Glomerular endothelial cell (primary cell): ENCODE measurements around the gene B4GALNT1. TPM values are rescaled to one million over a fixed set of nuclear protein-coding genes. Genes with fewer than 3 reads are reported as not detected.
"Not testable (repeated sequence)": the region's sequence is repeated elsewhere in the genome, so short reads cannot be mapped to it uniquely, and the experiment has no call there.

ENCODE experiments used
- DNase-seq: peaks from one replicate; pipeline ENCODE4 v3.0.0-alpha.2; 2011; ENCODE audit warnings: low read depth, low spot score; ENCODE audit errors: extremely low read depth
- total RNA-seq: library from RNA; depleted of rRNA; stranded (reverse); fragments of >200 nt; gene quantifications from 2 replicates; pipeline ENCODE4 v1.2.3, GENCODE V29; 2015

The B4GALNT1 gene
- total RNA-seq, 1 donor from 2014 or later, result 1.1 TPM

DNA sequence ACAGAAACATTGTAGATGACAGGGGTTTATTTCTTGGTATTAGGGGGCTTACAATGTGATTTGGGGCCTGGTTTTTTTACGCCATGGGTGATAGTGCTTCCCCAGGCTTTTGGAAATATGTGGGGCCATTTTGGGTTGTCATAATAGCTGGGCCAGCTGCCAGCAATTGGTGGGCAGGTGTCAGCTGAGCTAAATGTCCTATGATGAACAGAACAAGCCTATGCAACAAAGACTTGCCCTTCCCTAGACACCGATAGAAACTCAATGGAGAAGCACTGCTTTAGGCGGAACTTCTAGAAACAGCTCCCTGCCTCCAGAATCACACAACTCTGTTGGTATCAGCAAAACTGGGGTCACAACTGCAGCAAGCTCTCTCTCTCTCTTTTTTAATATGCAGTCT, 5.1 kb upstream of the B4GALNT1 start:
- DNase-seq, result no peak

DNA sequence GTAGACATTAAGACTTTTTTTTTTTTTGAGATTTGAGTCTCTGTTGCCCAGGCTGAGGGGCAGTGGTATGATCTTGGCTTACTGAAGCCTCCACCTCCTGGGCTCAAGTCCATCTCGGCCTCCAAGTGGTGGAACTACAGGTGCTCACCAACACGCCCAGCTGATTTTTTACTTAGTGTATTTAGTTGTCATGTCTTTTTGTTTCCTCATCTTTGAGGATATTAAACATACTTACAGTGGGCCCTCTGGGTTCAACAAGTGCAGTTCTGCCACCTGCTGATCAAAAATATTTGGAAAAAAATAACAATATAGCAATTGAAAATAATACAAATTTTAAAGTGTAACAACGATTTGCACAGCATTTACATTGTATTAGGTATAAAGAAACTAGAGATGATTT, 4.4 kb upstream of the B4GALNT1 start:
- DNase-seq, result no peak

DNA sequence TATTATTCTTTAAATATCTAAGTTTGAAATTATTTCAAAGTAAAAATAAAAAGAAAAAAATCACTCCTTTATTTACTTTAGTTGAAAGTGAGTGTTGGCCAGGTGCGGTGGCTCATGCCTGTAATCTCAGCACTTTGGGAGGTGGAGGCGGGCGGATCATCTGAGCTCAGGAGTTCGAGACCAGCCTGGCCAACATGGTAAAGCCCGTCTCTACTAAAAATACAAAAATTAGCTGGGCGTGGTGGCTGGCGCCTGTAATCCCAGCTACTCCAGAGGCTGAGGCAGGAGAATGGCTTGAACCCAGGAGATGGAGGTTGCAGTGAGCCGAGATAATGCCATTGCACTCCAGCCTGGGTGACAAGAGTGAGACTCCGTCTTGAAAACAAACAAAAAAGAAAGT, 3.7 kb upstream of the B4GALNT1 start:
- DNase-seq, result not testable (repeated sequence)

DNA sequence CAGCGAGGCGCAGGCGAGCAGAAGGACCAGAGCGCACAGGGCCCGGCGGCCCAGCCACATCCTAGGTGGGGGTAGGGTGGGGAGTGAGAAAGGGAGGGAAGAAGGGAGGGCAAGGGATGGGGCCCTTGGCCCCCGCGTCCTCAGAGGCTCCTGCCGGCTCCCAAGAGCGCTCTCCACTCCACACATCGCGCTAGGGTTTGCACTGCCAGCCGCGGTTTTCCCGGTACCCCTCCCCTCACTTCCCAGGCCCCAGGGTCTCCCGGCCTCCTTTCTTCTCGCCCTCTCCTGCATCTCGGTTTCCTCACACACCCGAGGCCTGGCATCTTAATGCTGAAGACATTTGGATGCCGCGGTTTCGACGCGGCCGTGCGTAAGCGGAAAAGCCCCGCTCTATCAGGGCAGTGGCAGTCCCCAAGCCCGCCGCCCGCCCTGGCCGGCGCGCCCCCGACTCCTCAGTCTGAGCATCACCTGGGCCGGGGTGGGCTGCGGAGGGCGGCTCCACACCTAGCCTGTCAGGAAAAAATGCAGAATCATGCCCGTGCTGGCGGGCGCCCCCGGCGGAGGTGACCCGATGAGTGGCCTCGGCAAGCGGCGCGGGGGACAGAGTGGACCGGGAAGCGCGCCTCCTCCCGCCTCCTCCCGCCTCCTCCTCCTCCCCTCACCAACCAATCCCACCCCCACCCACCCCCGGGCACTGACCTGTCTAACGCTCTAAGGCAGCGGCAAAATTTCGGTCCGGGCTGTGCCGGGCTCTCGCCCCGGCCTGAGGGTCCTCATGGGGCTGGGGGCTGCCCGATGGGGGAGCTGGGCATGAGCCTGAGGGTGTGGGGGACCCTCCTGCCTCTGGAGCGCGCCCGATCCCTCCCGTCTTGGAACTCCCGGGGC, 686 bp downstream of the B4GALNT1 start:
- no peak for DNase-seq

DNA sequence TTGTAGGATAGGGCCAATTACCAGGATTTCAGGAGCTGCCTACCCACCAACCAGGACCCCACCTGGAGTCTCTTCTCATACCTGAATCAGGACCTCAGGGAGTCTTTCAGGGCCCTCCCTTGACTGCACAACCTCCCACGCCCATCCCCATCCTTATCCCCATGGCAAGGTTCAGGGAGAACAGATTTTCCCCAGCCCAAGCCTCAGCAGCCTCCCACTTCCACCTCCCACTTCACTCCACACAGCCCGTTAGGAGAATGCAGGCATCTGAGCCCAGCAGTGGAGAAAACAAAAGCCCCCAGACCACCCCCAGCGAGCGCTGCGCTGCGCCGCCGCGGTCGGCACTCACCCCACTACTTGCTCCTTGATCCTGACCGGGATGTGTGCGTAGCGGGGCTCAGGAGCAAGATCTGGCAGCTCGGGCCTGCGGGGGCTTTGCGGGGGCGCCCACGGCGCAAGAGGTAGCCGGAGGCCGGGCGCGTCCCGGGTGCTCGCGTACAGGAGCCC, 1.4 kb downstream of the B4GALNT1 start:
- DNase-seq, result no peak

DNA sequence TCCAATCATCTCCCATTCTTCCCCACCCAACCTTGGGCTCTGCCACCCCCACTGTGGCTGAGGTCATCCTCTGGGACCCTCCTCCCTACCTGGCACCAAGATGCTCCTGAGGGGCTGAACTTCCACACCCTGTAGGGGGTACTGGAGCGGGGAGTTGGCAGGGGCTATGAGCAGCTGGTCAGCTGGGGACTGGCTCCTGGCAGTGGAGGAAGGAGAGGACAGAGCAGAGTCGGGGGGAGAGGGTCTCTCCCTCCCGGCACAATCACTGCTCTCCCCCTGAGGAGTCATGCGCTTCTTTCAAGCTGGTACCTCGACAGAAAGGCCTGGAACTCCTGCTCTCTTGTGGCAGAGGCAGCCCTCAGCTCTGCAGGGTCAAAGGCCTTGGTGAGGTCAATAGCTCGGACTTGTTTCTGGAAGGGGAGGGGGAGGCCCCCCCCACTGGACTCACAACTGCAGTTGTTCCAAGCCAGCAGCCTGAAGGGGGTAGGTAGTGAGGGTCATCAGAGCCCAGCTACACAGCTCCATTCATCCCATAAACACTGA, 2.0 kb downstream of the B4GALNT1 start:
- no peak for DNase-seq

DNA sequence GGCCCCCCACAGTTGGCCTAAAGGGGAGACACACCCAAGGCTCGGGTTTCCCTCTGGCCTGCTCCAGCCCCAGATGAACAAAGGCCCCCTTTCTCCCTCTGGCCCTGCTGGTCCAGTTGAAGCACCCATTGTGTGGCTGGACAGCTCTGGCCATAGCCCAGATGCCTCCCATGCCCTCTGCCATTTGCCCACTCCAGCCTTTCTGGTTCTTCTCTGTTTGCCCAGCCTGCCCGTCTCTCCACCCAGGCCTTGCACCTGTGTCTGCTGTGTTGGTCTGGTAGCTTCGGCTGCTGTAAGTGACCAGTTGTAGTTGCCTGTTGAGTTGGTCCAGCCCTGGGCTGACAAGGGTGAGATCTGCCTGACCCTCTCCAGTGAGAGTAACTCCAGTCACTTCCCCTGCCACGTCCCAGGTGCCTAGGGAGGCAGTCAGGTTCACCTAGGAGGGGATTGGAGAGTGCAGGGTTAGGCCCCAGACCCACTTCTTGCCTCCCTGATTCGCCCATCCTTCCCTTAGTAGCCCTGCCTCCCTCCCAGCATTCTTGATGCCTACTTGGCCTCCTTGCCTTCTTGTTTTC, 3.0 kb downstream of the B4GALNT1 start:
- no peak for DNase-seq

DNA sequence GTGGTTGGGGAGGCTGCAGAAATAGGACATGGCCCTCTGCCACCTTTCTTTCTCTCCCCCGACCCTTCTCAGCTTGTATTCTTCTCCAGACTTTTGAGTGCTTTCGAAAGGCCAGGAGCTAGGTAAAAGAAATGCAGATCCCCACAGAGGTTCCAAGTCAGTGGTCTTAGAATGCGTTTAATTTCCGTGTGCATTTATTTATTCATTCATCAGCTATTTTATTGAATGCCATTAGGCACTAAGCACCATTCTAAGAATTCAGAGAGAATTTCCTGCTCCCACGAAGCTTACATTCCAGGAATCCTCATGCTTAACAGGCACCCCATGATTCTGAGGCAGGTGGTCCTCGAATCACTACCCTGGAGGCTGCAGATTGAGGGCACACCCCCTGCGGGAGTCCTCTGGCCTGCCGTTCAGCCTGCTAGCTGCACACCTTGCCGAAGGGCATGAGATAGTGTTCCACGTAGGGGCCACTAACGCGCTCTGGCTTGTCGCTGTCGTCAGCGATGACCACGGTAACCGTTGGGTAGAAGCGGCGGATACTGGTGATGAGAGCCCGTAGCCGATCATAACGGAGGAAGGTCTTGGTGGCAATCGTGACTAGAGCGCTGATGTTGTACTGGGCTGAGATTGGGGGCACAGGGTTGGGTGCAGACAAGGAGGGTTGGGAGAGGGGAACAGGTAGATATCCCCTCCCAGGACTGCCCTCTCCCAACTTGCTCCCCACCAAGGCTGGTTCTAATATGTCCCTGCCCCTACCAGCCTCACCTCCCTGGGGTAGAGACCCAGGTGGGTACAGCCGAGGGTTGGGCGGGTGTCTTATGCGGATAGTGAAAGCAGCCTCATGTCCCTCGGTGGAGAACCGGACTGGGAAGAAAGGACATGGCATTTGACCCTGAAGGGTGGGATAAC, 4.5 kb downstream of the B4GALNT1 start:
- DNase-seq, result no peak

DNA sequence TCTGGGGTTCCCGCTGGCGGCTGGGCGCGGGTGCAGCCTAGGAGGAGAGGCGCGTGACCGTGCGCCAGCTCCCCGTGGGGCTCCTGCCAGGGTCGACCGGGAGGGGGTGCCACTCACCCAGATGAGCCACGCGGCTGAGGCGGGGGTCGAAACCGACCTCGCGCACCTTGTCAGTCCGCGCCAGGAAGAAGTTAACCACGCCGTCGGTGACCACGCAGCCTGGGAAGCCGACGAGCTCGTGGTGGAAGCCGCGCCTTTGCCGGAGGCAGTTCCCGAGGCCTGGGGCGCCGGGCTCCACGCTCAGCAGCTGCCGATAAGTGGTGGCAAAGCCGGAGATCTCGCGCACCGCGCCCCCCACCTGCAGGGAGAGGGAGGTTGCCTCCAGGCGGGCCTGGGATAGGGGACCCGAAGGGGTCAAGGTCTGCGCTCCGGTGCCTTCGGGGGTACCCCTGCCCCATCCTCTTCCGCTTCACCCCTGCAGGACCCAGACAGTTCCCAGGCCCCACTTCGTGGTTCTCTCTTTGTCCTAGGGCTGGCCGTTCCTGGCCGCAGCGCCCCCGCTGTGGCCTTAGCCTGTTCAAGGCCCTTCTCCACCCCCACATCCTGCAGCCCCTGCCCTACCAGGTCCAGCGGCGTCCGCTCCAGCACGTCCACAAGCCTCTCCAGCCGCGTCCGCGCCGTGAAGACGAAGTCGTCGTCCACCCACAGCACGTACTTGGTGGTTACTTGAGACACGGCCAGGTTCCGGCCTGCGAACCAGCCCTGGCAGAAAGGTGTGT, 5.3 kb downstream of the B4GALNT1 start:
- no peak for DNase-seq

DNA sequence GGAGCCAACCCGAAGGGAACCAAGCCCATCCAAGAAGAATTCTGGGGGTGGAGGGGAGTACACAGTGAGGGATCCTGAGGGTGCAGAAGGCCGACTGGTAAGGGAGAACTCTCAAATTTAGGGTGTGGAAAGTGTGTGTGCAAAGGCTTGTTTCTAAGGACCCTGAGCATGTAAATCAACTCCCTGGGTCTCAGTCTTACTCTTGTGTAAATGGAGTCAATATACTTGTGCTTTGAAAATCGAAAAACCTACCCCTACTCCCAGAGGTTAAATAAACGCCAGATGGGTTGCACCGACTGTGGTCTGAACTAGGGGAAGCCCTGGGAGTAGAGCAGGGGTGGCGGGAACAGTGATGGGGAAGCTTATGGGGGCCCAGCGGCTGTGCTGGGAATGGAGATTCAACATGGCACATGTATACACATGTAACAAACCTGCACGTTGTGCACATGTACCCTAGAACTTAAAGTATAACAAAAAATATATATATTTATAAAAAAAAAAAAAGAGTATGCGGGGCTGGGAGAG, 6.0 kb downstream of the B4GALNT1 start:
- DNase-seq, result no peak

DNA sequence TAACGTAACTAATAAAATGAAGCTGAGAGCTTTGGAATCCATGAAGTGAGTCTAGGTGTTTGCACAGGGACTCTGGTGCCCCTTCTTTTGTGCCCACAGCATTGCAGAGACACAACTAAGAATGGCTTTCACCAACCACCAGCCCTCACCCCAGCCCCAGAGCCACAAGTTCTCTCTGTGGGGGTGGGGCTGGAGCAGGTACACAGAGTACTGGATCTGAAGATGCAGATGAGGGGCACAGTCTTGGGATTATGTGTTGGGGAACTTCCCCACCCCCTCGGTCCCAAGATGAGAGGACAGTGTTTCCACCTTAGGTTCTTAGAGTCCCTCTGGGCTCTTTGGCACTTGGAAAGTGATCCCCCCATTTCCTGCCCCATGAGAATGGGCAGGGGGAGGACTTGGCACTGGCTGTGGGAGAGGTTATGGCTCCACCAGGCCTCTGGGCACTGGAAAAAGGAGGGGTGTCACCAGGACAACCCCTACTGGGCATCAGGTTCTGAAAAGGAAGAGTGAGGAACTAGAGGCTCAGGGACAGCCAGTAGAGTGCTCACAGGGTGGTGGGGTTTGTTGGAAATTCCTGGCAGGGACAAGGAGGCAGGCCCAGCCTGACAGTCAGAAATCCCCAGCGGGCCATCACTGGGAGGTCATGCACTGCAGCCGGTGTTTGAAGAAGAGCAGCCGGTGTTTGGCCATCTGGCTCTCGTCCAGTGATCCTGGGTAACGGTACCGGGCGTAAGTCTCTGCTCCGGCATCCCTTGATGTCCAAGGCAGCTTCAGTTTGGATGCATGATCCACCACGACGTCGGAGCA, 6.7 kb downstream of the B4GALNT1 start:
- no peak for DNase-seq

DNA sequence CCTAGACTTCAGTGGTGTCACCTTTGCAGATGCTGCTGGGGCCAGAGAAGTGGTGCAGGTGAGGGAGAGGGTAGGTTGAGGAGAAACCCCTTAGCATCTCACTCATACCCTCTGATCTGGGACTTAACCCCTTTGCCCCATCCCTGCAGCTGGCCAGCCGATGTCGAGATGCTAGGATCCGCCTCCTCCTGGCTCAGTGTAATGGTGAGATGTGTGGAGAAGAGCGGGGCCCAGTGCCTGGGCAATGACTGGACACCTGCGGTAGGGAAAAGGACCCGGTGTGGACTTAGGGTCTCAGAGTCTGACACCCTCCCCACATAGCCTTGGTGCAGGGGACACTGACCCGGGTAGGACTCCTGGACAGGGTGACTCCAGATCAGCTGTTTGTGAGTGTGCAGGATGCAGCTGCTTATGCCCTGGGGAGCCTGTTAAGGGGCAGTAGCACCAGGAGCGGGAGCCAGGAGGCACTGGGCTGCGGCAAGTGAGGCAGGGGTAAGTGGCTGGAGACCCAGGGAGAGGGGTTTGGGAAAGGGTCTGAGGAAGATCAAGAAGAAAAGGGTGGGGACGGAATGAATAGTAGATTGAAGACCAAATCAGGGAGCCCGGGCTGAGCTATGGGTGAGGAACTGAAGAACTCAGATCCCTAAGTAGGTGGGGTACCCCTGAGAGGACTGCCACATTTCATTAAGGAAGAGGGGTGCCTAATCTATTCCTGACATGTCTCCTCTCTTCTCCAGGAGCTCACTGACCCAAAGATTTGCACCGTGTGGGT, 7.6 kb downstream of the B4GALNT1 start:
- no peak for DNase-seq

DNA sequence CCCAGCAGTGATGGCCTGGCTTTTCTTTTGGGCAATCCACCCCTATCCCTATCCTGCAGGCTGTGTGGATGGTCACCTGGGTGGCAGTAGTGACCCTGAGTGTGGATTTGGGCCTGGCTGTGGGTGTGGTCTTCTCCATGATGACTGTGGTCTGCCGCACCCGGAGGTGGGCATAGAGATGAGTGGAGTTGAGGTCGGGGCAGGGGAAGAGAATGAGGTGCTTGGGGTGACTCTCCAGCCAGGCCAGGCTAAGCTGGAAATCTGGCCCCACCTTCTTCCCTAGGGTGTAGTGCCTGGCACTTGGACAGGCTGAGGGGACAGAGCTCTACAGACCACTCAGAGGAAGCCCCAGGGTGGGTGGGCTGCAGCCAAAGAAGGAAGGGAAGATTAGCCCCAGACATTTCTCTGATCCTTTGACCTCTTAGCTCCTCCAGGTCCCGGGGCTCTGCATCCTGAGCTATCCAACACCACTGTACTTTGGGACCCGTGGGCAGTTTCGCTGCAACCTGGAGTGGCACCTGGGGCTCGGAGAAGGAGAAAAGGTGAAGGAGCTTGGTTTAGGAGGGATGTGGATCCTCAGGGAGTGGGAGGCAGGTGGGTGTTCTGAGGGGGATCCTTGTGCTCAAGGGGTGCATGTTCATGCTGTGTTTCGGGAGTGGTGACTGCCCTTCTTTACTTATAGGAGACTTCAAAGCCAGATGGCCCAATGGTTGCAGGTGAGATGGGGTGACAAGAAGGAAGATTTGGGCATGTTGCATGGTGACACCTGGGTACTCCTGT, 8.4 kb downstream of the B4GALNT1 start:
- no peak for DNase-seq

DNA sequence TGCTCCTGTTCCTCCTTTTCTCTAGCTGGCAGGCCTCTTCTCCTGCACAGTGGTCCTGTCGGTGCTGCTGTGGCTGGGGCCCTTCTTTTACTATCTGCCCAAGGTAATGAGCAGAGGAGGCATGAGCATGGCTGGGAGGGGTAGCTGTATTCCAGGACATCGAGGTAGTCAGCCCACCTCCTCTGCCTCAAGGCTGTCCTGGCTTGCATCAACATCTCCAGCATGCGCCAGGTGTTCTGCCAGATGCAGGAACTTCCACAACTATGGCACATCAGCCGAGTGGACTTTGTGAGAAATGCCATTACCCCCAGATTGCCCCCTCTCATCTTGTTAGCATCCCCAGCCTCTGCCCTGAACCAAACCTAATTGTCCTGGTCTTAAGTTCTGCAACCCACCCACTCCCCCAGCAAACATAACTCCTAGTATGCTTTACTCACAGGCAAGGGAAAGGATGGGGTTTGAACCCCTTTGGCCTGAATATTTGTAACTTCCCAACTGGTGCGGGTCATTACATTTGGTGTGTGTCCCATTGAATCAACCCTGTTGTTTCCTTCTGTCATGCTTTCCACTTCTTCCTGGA, 9.1 kb downstream of the B4GALNT1 start:
- no peak for DNase-seq

DNA sequence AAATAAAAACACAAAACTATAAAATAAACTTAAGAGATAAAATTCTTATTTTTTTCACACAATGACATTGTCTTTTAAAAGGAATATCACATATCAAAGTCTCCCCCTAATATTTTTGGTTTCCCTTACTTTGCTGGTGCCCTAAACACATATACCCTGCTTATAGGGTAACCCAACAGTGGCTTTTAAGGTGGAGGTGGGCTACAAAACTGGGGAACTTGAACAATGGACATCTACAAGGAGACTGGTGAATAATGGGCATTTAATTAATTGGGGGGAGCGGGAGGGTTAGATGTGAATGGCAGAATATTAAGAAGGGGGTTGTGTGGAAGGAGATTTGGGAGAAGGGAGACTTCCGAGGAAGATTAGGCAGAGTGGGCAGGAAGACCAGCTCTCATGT, 9.6 kb downstream of the B4GALNT1 start:
- DNase-seq, result no peak

DNA sequence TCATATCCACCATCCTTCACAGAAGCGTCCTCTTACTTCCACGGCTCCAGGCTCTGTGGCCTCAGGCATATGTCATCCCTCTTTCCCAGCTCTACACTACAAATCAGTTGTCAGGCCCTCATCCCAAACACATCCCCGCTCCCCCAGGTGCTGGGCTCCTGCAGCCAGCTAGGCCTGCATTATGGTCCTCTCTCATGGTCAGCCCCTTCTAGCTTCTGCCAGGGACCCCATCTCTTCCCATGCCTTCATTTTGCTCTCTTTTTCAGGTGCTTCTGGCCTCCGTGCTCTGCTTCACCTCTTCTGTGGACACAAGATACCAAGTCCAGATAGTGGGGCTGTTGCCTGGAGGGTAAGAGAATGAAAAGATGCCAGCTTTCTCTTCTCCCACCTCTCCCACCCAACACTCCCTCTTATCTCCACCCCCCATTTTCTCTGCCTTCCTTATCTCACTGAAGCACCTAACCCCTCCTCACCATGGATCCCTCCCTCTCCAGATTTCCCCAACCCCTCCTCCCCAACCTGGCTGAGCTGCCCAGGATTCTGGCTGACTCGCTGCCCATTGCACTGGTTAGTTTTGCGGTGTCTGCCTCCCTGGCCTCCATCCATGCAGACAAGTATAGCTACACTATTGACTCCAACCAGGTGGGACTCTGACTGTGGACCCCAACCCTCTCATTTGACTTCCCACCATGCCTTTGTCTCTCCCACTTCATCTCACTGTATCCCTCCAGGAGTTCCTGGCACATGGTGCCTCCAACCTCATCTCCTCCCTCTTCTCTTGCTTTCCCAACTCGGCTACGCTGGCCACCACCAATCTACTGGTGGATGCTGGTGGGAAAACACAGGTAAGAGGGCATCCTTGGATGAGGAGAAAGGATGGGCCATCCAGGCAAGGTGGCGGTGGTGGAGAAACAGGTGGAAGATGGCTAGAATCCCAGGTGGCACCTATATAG, 10.4 kb downstream of the B4GALNT1 start:
- DNase-seq, result no peak
